Measurements from ENCODE around the gene KCNK2.

KCNK2 gene, protein sequence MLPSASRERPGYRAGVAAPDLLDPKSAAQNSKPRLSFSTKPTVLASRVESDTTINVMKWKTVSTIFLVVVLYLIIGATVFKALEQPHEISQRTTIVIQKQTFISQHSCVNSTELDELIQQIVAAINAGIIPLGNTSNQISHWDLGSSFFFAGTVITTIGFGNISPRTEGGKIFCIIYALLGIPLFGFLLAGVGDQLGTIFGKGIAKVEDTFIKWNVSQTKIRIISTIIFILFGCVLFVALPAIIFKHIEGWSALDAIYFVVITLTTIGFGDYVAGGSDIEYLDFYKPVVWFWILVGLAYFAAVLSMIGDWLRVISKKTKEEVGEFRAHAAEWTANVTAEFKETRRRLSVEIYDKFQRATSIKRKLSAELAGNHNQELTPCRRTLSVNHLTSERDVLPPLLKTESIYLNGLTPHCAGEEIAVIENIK

DNA sequence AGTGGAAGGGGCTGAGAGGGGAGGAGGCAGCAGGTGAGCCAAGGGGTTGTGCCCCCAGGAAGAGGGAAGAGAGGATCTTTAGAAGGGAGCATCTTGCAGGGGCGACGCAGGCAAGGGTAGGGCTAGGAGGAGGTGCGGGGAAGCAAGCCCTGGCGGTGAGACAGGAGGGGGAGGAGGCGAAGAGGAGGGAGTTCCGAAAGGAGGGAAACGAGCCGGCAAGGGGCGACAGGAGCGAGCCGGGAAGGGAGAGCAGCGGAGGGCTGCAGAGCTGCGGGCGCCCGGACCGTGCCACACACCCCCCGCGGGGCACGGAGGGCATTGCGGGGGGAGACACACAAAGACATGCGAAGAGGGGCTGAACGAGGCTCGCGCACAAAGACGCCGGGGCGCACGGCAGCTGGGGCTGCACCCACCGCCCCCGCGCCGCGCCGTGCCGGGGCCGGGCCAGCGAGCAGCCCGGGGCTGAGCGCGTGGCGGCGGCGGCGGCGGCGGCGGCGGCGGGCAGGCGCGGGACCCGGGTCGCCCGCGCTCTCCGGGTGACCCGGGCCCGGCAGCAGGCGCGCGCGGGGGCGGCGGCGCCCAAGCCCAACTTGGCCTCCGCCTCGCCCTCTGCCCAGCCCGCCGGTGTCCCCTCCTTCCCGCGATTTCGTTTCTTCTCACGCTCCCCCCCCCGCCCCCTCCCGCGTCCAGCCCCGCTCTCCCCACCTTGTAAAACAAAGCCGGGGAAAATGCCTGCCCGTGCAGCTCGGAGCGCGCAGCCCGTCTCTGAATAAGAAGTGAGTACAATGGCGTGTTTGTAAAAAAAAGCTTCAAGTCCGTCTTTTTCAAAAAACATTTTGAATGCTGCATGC lies at the start of gene KCNK2:
KCNK2 (plus strand) TSS at position 206 of the 851 bp plus-strand sequence. CDS start 649 bp downstream, outside the sequence.
- peak; percentile 40 for DNase-seq (ENCODE audit: low spot score)

DNA sequence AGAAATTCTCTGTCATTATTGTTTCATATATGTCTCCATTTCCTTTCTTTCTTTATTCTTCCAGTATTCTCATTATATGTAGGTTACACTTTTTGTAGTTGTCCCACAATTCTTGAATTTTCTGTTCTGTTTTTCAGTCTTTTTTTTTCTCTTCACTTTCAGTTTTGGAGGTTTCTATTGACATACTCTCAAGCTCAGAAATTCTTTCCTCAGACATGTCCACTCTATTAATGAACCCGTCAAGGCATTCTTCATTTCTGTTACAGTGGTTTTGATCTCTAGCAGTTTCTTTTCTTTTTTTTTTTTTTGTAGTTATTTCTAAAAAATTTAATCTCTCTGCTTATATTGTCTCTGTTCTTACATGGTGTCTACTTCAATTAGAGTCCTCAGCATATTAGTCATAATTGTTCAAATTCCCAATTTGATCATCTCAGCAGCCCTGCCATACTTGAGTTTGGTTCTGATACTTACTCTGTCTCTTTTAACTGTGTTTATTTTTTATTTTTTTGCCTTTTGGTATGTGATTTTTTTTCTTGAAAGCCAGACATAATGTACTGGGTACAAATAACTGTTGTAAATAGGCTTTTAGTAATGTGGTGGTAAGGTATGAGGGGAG lies 49.5 kb upstream of the KCNK2 start:
- DNase-seq (ENCODE audit: low spot score), result no peak

DNA sequence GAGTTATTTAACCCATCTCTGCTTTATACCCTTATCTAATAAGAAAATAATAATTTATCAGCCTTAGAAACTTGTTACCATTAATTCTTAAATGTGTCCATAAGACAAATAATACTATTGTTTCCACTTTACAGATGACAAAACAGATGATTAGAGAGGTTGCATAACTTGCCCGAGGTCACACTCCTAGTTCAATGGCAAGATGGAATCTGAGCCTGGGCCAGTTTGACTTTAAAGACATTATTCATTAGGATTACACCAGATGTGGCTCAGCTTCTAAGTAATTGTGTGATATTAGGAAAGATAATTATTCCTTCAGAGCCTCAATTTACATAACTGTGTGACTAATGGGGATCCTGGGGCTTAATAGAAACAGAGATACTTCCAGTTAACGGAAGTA lies 42.3 kb upstream of the KCNK2 start:
- DNase-seq (ENCODE audit: low spot score), result no peak

DNA sequence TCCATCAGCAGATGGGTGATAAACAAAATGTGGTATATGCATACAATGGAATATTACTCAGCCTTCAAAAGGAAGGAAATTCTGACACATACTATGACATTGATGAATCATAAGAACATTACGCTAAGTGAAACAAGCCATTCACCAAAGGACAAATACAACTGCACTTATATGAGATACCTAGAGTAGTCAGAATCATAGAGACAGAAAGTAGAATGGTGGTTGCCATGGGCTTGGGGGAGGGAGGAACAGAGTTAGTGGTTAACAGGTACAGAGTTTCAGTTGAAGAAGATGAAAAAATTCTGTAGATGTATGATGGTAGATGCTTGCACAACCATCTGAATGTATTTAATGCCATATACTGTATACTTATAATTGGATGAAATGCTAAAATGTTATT lies 39.1 kb upstream of the KCNK2 start:
- no peak for DNase-seq (ENCODE audit: low spot score)

DNA sequence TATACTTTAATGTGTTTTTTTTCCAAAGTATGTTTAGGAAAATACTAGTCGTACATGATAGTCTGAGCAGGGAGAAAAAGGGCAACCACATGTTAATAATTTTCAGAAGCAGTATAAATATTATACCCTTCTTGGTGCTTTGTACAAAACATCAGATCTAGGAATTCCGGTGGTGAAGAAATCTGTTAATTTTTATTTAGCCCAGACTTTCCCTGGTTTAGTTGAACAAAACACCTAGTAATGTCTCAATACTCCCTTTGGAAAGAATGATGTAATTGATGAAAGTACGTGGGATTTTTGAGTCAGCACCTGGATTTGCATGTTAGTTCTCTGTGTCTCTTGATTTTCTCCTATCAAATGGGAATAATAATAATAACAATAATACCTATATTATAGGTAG lies 38.4 kb upstream of the KCNK2 start:
- DNase-seq (ENCODE audit: low spot score), result no peak

DNA sequence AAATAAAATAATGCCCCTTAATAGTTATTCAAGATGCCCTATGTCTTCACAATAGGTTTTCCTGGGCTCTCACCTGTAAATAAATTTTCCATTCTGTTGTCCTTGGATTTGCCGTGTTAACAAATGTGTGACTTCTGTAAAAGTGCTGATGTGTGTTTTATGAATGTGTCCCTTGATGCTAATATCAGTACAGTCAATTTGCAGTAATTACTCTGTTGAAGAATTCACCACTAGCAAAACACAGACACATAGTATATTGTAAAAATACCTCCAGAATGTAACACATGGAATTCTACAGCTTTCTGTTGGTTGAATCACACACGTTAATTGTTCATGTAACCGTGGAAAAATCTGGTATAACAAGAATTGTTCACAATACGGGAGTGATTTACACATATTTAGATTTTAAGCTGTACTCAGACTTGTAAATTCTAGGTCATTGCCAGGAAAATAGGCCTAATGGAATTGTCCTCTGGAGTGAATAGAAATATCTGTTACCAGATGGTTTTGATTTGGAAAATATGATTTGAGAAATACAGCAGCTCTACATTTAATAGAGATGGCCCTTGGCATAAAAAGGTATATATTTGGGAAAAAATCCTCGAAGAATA lies 36.7 kb upstream of the KCNK2 start:
- no peak for DNase-seq (ENCODE audit: low spot score)

DNA sequence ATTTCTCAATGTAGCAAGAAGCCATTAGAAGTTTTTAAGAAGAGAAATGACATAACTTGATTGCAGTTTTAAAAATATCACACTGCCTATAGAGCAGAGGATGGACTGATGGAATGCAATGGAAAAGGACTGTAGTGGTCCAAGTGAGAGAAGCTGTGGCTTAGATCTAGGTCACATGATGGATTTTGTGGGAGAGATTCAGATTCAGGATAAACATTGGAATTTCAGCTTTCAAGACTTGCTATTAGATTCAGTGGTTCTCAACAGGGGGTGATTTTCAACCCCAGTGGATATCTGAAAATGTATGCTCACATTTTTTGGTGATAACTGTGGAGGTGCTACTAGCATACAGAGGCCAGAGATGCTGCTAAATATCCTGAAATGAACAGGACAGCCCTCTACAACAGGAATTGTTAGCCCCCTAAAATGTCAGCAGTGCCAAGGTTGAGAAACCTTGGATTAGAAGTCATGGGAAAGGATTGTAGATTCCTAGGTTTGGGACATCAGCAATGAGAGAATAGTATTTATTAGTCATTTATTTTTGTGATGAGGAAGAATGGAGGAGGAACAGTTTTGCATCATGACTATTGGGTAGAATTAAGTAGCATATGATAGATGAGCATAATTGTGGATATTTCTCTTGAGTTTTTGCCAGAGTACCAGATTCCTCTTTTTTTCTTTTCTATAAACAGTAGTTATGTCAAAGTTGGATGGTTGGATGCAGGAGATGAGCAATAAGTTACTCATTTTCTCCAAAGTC lies 30.1 kb upstream of the KCNK2 start:
- DNase-seq (ENCODE audit: low spot score), result no peak

DNA sequence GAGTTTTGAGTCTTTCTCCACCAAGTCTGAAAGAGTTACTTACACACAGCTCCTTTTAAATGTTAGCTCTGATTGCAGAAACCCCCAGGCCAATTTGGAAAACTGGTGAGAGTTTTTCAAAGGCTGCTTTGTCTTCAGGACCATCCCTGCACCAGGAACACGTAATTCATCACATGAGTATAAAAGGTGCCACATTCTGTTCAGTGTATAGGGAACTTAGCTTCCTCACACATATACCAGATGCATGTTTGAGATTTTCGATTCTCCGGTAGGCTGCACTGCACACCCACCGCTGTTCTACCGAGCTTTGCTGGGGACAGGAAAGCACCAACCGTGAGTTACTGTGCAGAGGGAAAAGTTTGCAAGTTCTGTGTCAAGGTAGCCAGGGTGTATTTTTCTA lies 28.3 kb upstream of the KCNK2 start:
- no peak for DNase-seq (ENCODE audit: low spot score)

DNA sequence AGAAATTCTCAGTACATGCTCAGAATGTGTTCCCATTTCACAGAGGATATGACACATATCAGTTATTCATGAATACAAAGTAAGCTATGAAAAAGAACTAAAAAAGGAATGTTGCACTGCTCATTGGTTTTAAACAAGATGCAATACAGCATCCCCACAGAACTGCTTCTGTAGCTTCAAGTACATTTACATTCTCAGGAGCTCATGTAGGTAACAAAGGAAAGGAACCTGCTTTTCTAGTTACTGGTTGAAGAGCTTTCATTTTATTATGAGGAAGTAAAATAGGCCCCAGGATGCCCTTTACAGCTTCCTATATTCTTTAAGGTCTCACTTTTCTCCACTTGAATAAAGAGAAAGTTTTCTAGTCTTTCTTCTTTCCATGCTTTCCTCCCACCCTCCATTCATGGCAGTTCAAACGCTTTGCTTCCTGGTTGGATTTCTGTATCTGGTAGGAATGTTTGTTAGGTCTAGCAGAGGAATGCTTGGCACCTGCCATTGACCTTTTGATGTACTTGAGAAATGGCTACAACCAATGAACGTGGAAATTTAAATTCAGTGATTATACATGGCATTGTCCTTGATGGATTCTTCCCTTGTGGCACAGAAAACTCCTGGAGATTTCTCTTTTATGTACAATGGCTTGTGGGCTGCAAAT lies 27.1 kb upstream of the KCNK2 start:
- no peak for DNase-seq (ENCODE audit: low spot score)

DNA sequence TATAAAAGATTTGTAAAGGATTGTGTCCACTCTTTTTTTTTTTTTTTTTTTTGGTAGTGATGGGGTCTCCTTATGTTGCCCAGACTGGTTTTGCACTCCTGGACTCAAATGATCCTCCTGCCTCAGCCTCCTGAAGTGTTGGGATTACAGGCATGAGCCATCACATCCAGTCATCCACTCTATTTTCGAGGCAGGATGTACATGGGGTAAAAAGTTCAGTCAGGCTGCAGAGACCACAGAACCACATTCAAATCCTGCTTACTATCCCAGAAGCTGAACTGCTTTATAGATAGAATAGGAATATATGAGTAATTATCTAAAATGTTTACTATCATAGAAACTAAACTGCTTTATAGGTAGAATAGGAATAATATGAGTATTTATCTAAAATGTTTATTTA lies 26.0 kb upstream of the KCNK2 start:
- DNase-seq (ENCODE audit: low spot score), result no peak

DNA sequence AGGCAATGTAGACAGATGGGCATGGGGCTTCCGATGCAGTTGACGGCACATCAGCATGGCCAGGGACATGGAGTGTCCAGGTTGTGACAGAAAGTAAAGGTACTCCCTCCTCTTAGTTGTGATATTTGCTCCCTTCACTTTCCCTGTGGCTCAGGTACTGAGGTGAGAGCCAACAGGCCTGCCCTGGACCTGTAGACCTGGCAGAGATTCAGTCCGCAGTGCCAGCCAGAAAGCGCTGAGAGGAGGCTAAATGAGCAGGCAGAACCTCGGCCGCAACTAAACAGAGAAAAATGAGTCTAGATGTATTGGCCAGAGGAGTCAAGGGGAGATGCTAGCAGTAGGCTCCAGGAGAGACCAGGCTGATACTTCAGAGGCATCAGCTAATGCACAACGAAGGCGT lies 22.6 kb upstream of the KCNK2 start:
- DNase-seq (ENCODE audit: low spot score), result no peak

DNA sequence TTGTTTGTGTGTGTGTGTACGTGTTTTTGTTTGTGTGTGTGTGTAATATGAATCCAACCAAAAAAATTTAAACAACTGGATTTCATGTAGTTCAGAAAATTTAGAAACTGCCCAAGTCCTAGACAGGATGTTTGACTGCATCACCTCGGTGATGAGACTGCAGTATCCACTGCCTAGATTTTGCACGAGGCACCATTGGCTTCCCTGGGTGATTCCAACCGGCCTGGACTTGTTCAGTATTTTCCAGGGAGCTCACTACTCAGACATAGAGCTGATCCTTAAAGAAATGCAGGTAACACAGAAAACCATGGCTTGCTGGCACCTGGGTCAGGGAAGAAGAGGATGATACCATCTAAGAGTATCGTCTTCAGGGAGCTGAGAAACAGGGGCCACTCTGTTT lies 18.2 kb upstream of the KCNK2 start:
- no peak for DNase-seq (ENCODE audit: low spot score)

DNA sequence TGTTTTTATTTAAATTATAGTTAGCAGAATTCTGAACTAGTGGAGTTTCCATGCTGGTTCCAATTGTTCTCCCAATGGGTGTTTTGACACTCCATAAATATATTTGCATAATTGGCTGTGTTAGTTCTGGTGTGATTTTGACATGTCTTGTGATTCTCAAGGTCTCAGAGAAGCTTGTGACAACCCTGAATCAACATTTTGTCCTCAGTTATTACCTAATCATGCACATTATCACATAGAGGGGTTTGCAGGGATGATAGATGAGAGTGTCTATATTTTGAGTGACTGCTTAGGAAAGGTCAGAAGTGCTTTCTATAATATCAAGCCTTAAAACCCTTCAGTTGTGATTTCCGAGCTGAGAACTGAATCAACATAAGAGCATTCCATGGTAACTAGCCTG lies 11.5 kb upstream of the KCNK2 start:
- no peak for DNase-seq (ENCODE audit: low spot score)

DNA sequence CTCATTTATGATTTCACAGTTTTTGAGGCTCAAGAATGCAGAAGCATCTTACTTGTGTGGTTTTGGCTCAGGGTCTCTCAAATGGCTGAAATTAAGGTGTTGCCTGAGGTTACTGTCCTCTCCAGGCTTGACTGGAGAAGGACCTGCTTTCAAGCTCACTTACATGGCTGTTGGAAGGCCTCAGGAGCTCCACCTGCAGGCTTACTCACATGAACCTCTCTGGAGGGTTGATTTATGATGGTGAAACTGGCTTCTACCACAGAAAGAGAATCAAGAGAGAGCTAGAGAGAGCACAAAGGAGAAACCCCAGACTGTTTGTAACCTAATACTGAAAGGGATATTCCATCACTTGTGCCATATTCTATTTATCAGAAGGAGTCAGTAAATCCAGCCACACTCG lies 6.2 kb upstream of the KCNK2 start:
- no peak for DNase-seq (ENCODE audit: low spot score)

DNA sequence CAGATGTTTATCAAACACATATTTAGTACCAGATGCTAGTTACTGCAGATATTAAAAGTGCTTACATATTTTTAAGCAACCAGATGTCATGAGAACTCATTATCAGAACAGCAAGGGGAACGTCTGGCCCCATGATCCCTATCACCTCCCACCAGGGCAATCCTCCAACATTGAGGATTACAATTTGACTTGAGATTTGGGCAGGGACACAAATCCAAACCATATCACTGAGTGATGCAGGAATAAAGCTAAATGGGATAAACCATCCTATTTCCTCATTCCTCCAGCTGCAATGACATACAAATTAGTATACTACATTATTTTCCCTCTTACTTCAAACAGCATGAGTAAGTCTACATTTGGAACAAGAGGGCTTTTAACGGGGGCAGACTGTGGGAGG lies 3.1 kb upstream of the KCNK2 start:
- DNase-seq (ENCODE audit: low spot score), result no peak

DNA sequence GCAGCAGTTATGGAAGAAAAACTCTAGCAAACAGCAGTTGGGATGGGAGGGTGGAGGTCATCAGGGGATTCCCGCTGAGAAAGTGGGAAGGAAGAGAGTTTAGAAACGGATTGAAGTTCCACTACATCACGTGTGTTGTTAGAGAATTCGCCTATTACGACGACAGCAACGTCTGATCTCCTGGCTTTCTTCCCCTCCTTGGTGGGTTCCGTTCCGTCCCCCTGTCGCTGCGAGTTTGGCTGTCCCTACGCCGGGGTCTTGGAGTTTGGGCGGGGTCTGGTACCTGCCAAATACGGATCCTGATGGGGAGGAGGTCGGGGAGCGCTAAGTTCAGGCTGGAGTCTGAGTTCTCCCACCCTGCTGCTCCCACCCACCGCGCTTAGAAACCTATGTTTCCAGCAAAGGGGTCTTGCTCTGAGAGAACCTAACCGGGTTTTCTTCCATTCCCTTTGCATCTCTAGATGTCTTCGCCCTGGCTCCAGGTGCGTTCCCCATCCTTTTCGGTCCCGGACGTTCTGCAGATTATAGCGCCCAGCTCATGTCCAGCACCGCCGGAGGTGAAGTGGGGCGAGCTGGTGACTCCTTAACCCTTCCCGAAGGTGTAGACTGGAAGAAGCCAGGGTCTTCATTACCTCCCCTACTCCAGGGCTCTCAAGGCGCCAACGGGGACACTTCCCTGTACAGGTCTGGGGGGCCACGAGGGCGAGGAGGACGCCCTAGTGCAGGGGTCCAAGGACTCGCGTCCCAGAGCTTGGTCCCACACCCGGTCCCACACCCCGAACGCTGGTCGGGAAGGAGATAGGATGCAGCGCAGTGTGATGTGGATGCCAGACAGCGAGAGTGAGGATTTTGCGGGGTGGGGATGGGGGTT lies 641 bp upstream of the KCNK2 start:
- DNase-seq (ENCODE audit: low spot score), result no peak

DNA sequence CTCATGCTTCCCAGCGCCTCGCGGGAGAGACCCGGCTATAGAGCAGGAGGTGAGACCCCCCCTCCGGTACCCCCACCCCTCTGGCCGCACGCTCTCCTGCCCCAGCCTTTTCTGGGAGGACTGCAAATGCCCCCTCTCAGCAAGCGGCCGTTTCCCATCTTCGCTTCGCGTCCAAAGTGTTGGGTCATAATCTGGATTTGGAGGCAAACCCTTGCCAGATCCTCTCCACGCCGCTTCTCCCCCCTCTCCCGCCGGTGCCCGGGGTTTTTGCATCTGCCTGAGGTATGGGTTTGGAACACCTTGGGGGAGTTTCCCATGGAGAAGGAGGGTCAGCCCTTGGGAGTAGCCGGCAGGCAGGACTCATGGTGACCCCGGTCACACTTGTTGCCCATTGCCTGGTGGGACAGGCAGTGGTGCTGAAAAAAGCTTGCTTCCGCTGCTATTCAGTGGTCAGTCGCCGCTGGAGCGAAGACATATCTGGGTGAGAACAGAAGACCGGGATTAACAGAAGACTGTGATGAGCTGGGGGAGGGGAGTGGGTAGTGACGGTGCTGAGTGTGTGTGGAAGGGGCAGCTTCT lies 935 bp downstream of the KCNK2 start:
- DNase-seq (ENCODE audit: low spot score), result no peak

DNA sequence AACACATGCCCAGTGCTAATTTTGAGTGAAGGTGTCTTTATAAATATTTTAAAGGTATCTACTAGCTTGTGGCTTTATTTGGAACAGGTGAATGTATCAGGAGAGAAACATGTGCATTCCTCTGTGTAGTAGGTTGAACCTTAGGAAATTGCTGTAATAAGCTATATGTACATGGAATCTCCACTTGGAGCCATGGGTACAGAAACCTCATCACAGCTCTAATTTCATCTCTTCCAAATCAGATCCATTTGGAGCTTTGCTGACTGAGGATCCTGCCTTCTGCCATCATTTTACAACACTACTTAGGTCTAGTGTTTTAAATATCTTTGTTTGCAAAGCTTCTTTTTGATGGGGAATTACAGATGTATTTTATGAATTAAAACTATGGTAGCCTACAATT lies 2.1 kb downstream of the KCNK2 start:
- no peak for DNase-seq (ENCODE audit: low spot score)

DNA sequence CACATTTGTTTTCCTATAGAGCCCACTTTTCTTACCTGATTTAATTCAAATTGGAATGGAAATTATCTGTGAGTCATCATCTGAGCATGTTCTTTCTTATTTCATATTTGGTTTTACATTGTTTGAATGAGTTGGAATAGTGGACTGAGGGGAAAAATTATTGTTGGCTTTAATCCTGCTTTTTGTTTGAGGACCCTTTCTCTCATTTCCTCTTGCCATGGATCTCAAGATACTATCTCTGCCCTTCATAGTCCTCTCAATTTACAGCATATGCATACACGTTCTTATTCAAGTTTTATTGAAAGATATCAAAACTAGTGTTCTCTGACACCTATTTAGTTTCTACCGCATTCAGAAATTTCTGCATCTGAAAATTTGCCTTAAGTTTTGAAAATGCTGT lies 5.1 kb downstream of the KCNK2 start:
- no peak for DNase-seq (ENCODE audit: low spot score)

DNA sequence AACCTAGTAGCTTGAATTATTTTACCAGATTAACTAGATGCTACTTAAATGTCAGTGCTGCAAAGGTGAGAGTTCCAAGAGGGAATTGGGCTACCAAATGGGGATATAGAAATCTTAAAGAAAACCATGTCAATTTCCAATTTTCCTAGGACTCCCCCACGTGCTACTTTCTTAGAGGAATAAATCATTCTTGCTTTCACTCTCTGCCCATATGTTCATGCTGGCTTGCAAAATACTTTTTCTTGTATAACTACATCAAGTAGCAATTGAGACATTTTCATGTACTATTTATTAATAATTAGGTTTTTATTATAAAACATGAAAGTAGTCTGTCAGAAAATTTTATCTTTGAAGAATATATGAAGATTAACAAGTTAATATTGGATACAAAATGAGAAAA lies 11.8 kb downstream of the KCNK2 start:
- DNase-seq (ENCODE audit: low spot score), result no peak

Measured in putamen (tissue), 1 donor.